Measurements from ENCODE around the gene FBXO2. TPM values are rescaled to one million over a fixed set of nuclear protein-coding genes. Genes with fewer than 3 reads are reported as not detected.

Gene FBXO2
- total and polyA plus RNA-seq, 9 of the 15 experiments (the other 6 are each of a cell fraction or from before 2014, with no cell fraction given): 0.04 to 1.9 (median 0.27) TPM

- peak; percentile 95 for TF ChIP-seq DEAF1 (CRISPR knock-in tag; IDR thresholded peaks at IDR 0.05)
- 0 out of 2 replicates have a peak, but pooled peaks have one; percentile 20 for TF ChIP-seq BHLHE40 (IDR thresholded peaks at IDR 0.05; ENCODE audit: low read length)
- TF ChIP-seq CTCF (IDR thresholded peaks at IDR 0.05 in 2 of 3, conservative IDR thresholded peaks at IDR 0.05 in 1 of 3; ENCODE audit: insufficient read depth in 2 of 3, low read depth in 1 of 3, low read length in 3 of 3): peak; percentile 95 to 99 (median 98)
- TF ChIP-seq RAD21 (CRISPR knock-in tag; conservative IDR thresholded peaks at IDR 0.05 in 1 of 2, IDR thresholded peaks at IDR 0.05 in 1 of 2): peak; percentile 94 to 99
- peak; percentile 85 for TF ChIP-seq CC2D1A (IDR thresholded peaks at IDR 0.05)
- 0 out of 2 replicates have a peak, but pooled peaks have one; percentile 17 for TF ChIP-seq ZNF239 (CRISPR knock-in tag; IDR thresholded peaks at IDR 0.05)
- TF ChIP-seq GTF2F1 (IDR thresholded peaks at IDR 0.05; ENCODE audit: low read depth, low read length): 0 out of 2 replicates have a peak, but pooled peaks have one; percentile 26
Observed at GRCh38 chr1:11642418-11643017, 11.7 kb downstream of the FBXO2 start (continued).

Measured in K562 (cell line).